GM18507 (cell line): ENCODE results near the gene TSPAN17.

ENCODE experiments used
- DNase-seq: peaks from one replicate; pipeline ENCODE4 v3.0.0; 2011; ENCODE audit warnings: low read depth; ENCODE audit not compliant: insufficient read length; ENCODE audit errors: extremely low spot score
- FAIRE-seq: peaks from 2 replicates; lab custom pipeline; 2011; peaks lifted over from hg19 to GRCh38; lab: Jason Lieb, UNC

Gene TSPAN17

DNA sequence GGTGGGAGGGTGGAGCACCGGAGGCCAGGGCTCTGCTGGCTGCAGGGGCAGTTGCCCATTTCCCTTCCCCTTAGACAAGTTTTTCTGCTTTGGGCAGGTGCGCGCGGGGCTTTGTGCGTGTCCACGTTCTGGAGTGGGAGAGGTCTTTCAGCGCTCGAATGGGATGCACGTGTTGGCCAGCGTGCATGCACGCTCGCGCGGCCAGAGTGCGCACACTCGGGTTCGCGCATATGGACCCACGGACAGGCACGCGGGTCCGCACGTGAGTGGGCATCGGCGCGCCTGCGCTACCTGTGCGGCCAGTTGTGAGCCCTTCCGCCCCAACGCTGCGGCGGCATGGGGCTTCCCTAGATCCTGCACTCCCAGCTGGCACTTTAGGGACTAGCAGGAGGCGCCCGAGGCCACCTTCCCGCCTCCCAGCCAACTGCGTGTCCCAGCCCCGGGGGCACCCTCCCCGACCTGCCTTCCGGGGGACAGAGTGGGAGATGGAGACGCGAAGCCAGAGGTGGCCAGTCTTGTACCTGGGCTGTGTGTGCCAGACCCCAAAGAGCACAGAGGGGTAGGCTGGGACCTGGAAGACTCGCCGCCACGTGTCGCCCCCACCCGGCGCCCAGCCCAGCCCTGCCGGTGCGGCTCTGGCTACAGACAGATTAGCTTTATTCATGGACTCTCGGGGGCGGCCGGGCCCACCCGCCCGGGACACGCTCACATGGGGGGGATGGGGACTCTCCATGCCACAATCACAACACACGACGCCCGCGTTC is 27.5 kb upstream of the TSPAN17 start:
- FAIRE-seq: no peak
- DNase-seq: no peak

DNA sequence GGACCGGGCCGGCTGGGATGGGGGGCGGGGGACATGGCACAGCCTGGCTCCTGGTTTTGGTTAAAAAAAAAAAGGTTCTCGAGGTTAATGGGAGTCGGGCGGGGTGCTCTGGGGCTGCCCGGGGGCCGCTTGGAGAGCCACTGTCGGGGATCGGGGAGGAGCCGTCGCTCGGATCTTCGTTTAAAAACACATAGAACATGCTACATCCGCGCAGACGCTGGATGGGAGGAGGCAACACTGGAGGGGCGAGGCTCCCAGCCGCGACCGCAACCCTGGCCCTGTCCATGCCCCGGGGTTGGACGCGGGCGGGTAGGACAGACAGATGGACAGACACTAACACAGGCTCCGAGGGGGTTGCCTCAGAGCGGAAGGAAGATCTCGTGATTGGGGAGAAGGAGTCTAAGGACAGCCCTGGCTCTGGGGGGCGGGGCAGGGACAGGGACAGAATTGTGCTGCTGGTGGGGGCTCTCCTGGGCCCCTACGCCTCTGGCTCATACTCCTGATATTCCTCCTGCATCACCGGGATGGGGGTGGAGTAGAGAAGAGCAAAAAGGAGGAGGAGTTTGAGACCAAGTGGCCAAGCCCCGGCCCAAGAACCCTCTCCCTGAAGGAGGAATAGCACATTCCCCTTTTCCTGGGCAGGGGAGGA is 26.8 kb upstream of the TSPAN17 start:
- FAIRE-seq (no peak), DNase-seq (no peak)

DNA sequence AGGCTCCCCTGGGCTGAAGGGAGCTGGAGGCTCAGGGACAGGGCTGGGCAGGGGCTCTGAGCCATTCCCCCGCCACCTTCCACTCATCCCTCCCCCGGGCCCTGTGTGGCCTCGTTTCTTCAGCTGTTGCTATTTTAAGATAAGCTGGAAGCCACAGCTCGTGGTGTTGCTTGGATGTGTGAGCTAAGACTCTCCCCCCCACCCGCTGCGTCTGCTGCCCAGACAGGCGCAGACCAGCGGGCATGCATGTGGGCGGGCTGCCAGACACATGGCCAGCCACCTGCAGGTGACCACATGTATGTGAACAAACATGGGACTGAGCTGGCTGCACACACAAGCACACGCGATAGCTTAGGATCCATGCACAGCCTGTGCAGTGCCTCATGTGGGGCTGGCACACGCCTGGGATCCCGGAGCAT is 25.6 kb upstream of the TSPAN17 start:
- DNase-seq (no peak), FAIRE-seq (no peak)

DNA sequence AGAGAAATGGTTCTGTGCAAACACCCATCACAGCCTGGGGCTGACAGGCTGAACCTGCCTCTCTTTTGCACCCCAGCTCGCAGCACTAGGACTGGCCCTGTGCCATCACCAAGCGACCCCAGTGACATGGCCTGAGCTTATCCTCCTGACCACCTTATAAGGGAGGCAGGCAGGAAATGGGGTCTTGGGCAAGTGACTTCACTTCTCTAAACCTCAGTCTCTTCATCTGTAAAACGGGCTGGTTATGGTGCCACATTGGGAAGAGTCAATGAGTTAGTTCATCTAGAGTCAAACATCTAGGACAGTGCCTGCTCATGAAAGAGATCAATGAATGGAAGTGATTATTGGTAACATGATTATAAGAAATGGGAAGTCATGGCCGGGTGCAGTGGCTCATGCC is 23.1 kb upstream of the TSPAN17 start:
- FAIRE-seq (no peak), DNase-seq (no peak)

DNA sequence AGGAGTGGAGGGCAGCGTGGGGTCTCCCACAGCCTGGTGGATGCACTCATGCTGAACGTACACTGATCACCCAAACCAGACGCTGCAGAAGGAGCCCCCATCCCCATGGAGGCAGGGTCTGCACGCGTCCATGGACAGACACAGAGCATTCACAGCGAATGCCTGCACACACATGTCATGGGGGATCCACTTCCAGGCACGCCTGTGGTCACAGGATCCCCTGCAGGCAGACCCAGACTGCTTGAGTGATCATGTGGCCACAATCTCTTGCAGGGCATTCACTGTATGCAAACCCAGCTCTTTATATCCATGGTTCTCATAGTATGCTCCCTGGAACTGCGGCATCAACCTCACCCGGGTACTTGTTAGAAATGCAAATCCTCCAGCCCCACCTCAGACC is 22.3 kb upstream of the TSPAN17 start:
- no peak for FAIRE-seq
- DNase-seq: no peak

DNA sequence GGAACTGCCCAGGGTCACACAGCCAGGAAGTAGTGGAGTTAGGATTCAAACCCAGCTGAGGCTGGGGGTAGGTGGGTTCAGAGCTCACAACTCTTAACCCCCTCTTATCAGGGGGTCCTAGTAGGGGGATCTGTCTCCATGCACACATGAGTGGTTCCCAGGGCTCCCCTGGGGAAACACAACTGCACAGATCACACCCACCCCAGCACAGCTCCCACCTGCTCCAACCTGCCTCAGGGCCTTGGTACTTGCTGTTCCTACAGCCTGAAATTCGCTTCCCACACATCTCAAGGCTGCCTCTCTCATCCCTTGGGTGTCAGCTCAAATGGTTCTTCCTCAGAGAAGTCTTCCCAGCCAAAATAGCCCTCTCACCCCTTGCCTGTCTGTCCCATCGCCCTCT is 21.8 kb upstream of the TSPAN17 start:
- FAIRE-seq (no peak), DNase-seq (no peak)

DNA sequence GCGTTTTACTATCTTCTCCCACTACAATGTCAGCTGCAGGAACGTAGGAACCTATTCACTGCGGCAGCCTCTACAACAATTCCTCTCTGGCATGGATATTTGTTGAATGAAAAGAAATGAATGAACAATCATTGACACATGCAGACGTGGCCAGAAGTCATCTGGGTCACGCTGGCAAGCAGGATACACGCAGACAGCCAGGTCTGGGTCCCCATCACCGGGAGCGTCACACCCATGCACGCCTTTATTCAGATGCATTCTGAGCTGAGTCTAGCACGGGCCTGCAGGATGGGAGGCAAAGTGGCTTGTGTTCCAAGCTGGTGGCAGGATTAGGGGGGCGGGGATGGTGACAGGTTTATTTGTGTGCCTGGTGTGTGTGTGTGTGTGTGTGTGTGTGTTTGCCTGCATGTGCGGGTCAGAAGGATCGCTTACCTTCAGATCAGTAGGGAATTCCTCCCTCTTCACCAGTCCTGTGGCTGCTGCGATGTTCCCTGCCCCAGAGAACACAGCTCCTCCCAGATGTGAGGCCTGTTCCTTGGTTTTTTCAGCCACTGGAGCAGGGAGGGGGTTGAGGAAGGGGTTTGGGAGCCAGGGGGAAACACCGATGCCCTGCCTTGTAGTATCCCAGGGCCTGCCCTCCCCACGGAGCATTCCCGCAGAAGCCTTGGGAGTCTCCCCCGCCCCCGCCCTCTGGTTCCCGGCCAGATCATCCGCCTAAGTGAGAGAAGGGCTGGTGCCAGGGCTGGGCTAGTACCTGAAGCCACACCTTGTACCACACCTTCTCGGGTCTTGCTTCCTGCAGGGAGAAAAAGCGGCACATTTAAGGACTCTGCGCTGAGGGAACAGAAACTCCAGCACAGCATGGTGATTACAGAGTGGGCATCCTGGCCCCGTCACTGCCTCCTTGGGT is 21.1 kb upstream of the TSPAN17 start:
- FAIRE-seq (no peak), DNase-seq (no peak)

DNA sequence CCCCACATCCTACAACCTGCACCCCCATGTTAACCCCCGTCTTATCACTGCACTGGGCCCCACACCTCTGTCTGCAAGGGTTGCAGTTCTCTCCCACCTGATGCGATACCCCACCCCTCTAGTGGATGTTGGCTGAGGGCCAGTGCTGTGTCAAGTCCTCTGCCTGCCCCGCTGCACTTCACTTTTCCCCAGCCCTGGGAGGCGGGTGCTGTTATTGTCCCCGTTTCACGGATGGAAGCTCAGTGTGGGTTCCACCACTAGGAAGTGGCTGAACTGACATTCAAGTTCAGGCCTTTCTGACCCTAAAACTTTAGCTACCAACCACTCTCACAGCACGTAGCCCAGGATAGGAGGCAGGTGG is 20.4 kb upstream of the TSPAN17 start:
- DNase-seq (no peak), FAIRE-seq (no peak)

DNA sequence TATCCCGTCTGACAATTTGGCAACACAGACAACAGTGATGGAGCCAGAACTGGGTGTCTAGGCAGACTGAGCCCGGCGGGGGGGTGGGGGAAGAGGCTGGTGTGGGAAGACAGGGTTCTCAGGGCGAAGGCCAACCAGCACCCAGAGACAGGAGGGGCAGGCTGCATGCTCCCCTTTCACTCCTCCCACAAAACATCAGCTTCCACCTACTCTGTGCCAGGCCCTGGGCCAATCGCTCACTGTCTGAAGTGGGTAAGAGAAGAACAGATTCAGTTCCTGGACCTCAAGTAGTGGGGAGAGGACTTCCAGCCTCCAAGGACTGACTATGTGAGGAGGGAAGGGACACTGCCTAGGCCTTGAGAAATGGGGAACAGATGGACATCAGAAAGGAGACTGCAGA is 19.7 kb upstream of the TSPAN17 start:
- FAIRE-seq (no peak), DNase-seq (no peak)

DNA sequence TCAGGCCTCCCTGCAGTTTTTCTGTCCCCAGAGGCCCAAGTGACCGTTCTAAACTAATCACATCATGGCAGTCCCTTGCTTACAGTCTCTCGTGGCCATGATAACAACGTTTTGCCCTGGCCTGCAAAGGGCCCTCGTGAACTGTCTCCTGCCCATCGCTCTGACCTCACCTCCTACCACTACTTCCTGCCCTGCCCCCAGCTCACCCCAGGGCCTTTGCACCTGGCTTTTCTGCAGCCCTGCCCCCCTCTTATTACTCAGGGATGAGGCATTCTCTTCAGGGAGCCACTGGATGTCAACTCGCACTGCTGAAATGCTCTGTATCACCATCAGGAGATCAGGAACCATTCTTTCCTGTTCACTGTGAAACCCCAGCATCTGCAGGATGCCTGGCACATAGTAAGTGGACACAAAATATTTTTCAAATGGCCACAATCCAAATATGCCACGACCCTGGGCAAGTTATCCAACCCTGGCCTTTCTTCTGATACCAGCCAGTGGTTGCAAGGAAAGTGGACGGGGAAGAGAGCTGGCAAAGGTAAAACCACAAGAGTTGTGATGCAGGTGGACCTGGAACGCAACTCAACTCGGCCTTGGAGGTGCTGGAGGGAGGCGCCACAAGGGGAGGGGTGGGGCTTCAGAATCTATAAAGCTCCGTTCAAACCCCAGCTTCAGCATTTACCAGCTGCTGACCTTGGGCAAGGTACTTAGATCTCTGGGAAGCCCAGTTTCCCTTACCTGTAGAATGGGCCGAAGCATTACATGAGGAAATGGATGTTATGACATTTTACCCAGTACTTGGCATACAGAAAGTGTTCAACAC is 18.7 kb upstream of the TSPAN17 start:
- FAIRE-seq (no peak), DNase-seq (no peak)

DNA sequence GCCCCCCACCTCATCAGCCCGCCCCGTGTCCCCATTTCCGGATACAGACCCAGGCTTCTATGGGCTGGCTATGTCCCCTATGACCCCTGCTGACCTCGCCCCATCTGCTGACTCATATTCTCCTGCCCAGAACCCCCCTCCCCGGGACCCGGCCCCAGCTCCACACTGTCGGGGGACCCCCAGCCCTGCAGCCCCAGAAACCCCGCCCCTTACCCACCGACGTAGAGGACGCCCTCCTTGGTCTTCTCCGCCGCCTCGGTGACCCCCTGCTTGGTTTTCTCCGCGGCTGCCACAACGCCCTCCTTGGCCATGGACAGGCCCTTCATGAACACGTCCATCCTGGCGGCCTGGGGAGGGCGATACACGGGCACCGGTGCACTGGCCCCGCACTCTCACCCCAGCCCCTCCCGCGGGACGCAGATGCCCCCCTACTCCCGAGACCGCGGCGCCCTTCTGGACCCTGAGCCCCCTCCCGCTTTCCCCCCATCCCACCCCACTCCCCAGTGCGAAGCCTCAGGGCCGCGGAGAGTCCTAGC is 17.9 kb upstream of the TSPAN17 start:
- DNase-seq: no peak
- FAIRE-seq: no peak

DNA sequence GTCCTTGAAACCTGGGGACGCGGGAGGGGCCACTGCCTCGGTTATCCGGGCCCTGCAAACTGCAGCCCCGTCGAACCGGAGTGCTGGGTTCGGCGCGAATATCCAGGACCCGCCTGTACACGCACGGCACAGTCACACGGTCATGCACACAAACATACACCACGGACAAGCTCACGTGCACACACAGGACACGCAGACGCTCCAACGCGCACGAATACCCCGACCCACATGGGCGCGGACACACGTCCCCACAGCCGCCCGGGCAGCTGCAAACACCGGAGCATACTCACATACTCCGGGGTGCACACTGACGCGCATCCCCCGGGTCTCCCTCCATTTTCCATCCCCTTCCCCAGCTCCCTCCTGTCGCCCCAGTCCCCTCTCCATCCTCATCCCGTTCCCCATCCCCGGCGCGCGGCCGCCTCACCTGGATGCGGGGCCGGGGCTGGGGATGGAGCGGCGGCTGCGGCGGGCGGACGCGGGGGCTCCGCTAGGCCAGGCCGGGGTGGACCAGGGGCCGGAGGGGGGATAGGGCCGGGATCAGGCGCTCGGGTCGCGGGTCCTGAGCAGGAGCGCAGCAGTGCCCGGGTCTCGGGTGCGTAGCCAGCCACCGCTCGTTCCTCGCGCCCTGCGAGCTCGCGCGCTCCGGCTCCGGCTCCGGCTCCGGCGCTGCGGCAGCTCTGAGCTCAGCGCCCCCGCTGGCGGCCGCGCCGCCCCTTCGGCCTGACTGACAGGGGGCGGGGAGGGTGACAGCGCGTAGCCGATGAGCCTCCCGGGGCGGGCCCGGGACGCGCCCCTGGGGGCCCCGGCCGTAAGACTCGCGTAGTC is 17.2 kb upstream of the TSPAN17 start, which contains the start of the genes EIF4E1B and SNCB:
EIF4E1B (plus strand) TSS at position 823 of the 828 bp plus-strand sequence. CDS start 12,113 bp downstream, outside the sequence.
SNCB (minus strand) TSS at position 682 of the 828 bp plus-strand sequence. CDS start 880 bp downstream, outside the sequence.
- DNase-seq (peak; percentile 48), FAIRE-seq (peak; percentile 26)

DNA sequence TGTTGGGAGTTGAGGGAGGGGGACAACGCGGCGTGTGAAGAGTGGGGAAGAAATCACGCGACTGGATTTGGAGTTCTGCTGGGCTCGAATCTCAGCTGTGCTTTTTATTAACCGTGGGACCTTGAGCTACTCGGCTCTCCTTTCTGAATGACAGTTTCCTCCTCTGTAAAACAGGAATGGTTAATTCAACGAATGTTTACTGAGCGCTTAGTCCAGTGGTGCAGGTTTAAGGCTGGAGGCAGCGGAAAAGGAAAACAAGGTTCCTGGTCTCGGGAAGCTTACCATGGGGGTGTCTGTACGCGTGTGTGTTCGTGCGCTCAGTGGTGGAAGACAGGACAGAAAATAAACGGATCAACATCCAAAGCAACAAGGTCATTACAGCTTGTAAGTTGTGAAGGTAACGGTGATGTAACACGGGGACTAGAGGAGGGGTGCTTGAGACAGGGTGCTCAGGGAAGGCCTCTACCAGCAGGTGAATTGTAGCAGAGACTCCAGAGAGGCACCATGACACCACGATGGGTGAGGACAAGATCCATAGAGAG is 16.5 kb upstream of the TSPAN17 start:
- no peak for DNase-seq
- peak; percentile 5 for FAIRE-seq

DNA sequence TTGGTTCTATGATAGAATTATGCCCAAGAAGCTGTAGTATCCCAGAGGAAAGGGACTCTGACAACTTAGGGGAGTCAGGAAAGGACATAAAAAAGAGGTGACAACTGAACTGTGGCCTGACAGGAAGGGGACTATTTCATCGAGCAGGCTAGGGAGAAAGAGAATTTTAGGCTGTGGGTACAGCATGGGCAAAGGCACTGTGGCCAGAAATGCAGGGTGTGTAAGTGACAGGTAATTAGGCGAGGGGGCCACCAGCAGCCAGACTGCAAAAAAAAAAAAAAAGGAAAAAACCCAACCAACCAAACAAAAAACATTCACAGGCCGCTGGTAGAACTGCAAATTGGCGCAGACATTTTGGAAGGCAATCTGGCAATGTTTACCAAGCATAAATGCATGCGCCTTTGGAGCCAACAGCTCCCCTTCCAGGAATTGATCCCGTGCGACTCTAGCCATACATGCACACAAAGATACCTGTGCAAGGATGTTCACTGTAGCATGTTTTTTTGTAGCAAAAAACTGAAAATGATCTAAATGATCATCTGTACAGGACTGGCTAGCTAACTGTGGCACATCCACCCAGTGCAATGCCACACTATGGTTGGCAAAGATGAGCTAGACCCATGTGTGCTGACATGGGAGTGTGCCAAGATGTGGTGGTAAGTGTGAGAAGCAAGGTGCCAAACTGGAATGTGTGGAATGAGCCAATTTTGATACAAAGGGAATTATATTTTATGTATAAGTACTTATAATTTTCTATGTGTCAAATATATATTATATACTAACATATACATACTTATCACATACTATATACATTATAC is 15.7 kb upstream of the TSPAN17 start:
- FAIRE-seq (no peak), DNase-seq (no peak)

DNA sequence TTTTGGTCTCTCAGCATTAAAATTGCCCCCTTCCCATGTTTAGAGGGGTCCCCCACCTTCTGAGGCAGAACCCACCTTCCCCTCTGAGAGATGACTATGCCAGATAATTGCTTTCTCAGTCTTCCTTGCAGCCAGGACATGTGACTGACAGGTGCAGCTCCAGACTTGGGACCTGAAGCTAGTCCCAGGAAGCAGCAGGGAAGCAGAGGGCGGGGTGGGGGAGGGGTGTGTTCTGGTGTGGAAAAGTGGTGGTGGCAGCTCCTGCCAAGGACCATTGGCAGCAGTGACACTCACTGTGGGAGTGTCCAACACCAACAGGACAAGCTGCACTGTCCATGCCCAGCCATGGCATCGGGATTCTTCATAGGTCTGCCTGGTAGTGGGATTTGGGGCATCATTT is 14.5 kb upstream of the TSPAN17 start:
- no peak for DNase-seq
- FAIRE-seq: no peak

DNA sequence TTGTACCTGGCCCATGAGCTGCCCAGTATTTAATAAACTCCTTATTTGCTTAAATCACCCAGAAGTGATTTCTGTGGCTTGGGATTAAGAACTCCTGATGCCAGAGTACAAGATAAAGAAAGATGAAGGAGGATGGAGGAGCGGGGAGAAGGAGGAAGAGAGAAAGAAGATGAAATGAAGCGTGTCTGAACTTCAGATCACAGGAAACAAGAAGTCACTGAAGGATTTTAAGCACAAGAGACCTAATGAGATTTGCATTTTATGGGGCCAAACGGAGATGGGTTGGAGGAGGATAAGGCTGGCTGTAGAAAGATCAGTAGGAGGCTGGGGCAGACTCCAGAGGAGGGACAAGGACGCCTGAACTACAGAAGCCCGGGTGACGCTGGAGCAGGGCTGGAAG is 13.7 kb upstream of the TSPAN17 start:
- no peak for DNase-seq
- FAIRE-seq: peak; percentile 68

DNA sequence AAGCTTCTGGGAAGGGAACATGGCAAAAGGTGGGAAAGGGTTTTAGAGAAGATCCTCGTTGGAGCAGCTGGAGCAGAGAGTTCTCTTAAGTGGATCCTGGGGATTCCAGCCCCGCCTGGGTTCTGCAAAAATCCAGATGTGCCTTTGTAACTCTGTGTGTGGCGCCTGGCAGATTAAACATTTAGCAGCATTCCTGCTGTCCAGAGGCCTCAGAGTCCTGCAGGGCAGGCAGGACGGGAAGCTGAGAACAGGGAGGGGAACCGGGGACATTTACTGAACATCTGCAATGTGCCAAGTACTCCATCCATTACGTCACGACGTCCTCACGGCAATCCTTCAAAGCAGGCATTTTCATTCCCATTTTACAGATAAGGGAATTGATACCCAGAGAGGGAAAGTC is 10.9 kb upstream of the TSPAN17 start:
- no peak for DNase-seq
- no peak for FAIRE-seq
